HG03432 (cell line): ENCODE data around the gene CIBAR2.

ENCODE experiments used
- ATAC-seq: cut with Tn5 transposase; IDR thresholded peaks from one replicate; pipeline ENCODE4 v1.9.1; 2021; ENCODE audit warnings: mild to moderate bottlenecking, moderate library complexity; ENCODE audit not compliant: unreplicated experiment

CIBAR2 gene

DNA sequence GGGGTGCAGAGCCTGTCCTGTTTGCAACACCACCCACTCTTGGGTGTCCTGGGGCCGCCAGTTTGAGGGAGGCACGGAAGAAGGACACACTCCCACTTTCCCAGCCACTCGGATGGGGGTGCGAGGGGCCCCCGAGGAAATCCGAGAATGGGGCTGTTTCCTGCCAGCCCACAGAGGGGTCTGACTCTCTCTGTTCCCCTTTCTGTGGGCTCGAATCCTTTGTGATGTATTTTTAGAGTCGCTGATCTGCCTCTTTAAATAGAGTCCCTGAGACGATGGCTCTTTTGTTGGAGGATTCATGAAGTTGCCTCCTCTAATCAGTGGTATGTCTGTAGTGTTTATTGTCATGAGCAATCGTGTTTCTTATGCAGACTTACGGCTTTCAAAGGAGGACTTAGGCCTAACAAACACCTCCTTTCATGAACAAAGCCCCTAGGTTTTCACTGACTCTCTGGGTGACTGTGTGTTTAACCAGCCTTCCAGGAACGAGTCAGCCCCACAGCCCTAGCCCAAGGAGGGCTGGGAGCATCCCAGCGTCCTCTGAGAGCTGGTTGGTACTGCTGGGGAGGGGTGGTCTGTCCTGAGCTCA is 29.1 kb downstream of the CIBAR2 start:
- no peak for ATAC-seq

DNA sequence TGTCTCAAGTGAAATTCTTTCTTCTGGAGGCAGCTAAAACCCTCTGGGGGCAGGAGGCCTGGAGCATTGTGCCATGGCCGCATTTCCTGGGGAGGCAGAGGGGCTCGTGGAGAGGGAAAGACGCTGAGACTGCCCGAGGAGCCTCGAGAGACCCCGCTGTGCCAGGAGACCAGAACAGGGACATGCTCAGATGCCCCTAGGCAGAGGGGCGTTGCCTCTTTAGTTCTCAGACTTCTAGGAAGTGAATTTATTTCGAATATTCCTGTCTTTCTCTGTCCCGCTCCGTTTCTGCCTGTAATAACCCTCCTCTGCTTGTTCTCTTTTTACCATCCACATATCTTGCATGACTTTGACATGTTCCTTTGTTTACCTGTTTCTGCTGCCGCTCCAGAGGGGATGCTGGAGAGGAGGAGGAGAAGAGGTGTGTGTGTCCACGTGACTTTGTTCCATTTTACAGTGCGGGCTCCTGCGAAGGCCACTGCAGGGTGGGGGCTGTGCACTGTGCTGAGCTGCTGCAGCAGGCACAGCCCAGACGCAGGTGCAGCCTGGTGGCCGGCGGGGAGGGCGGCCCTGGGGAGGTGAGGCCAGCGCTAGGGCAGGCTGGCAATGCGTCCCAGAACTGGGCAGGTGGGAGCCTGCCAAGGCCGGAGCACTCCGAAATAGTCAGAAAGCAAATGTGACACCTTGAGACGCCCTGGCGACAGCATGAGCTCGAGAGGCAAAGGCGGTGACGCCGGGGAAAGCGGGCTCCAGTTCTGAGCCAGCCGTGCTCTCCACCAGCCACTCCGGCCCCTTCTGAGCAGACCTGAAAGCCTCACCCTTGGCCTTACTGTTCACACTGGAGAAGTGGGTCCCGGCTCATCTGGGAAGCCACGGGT is 29.9 kb downstream of the CIBAR2 start:
- ATAC-seq: no peak

DNA sequence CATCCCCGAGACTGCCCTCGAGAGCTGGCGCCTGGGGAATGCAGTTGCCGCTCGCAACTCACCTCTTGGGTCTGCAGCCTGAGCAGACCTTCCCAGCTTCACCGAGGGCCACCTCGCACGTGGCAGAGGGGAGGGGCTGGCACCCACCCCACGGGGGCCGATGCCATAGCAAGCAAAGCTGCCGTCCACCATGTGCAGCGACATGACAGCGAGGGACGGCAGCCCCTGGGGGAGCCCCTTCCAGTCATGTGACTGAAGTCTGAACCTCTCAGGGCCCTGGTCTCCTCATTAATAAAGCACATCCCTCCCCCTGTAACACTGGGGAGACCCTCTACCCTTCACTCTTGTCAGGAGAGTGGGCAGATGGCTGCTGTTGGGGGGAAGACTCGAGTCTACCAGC is 30.5 kb downstream of the CIBAR2 start:
- no peak for ATAC-seq

DNA sequence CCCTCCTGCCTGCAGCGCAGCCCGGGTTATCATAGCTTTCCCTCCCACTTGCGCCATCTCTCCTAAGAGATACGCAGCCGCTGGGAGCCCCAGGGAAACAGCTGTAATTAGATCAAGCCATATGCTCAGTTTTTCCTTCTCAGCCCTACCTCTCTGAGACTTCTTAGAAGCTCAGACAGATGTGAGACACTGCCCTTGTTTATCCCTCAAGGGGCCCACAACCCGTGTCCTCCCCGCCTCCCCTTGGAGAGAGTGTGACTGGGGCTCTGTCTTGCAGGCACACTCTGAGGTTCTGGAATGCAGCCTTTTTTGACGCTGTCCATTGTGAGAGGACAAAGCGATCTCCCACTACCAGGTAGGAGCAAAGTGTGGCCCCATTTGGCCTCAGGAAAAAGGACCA is 31.2 kb downstream of the CIBAR2 start:
- no peak for ATAC-seq

DNA sequence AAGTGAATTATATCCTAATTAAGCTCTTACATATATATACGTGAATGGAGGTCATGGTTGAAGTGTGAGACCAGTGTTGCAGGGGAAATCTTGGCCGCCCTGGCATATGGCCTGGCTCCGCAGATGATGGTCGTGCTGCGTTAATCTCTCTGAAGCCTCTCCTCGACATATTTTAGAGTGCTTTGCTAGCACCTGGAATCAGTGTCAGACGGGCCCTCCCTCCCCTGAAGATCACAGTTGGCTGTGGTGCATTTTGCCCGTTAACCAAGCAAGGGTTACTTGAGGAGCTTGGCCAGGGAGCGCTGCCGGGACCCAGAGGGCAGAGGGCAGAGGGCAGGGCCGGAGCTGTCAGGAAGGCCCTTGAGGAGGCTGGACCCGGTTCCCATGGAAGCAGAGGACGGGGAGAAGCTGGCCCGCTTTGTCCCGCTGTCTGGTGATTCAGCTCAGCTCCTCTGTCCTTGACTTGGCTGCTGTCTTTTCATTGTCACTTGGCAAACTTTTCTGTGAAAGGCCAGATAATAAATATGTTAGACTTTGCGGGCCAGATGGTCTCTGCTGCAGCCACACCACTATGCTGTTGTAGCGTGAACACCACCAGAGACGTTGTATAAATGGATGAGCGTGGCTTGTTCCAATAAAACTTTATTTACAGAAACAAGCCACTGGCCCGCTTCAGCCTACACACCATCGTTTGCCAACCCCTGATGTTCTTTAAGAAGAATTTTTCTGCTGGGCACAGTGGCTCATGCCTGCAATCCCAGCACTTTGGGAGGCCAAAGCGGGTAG is 32.3 kb downstream of the CIBAR2 start:
- no peak for ATAC-seq

GRCh38 chr16:85078952-85079351 is 33.3 kb downstream of the CIBAR2 start:
- no peak for ATAC-seq

DNA sequence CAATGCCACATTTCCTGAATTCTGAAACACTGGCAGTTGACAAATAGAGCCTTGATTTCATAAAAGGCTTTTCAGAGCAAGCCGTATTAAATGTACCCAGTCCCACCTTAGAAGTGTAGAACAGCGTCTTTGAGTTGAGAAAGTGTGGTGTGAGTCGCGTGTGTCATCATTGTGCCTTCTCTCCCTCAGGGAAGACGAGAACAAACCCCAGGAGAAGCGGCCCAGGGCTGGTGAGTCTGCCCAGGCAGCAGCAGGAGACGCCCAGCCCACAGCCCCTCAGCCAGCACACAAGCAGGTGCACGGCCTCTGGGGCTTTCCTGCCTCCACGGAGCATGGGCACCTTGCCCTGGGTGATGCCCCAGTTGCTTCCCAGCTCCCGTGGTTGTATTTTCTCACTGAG is 34.0 kb downstream of the CIBAR2 start:
- ATAC-seq: no peak

DNA sequence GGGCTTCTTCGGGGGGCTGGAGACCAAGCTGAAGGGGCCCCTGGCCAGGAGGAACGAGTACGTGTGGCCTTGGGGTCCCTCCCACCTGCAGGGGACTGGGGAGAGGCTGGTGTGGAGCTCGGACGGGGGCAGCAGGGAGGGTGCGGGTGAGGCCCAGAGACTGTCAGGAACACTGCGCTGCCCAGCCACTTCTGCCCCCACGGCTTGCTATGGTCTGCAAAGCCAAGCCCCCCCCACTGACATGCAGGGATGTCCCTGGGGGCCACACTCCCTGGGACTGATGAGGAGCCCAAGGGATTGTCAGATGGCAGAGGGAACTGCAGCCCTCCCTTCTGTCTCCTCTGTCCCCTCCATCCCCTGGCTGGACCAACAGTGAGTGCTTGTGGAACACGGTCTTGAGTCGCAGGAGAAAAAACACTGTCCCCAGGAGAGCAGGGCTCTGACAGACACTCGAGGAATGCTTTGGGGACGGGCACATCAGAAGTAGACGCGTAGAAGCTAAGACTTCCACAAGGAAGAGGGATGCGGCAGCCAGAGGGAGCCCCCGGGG is 34.6 kb downstream of the CIBAR2 start:
- ATAC-seq: no peak

- ATAC-seq: no peak
Observed at GRCh38 chr16:85077039-85077438, 35.2 kb downstream of the CIBAR2 start.

DNA sequence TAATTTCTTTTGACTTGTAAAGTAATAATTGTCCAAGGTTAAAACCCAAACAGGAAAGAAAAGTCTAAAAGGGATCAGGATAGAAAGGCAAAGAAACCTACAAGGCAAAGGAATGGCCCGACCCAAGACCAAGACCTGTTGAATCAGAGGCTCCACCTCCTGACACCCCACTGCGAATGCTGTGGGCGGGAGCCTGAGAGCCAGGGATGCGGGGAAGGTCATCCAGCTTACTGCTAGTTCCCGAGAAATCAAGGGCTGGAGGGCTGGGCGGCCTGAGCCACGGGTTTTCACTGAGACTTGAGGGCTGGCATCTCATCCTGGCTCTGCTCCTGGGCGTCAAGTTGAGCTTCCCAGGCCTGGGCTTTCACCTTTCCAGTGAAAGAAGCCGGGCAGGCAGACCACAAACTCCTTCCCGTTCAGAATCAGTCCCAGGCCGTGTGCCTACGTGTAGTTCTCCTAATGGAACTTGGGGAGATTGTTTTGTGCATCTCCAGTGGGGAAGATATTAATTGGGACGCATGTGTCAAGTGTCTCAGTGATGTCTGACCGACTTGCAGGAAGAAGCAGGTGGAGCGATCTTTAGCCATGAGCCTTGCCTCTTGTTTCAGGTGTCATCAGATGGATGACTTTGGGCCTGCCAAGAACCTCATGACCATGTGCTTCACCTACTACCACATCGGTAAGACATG is 36.9 kb downstream of the CIBAR2 start:
- ATAC-seq: no peak

GRCh38 chr16:85074225-85074914 is 37.9 kb downstream of the CIBAR2 start:
- ATAC-seq: no peak

GRCh38 chr16:85072947-85073346 is 39.3 kb downstream of the CIBAR2 start:
- no peak for ATAC-seq

- ATAC-seq: no peak
Observed at GRCh38 chr16:85072076-85072860, 40.0 kb downstream of the CIBAR2 start.

DNA sequence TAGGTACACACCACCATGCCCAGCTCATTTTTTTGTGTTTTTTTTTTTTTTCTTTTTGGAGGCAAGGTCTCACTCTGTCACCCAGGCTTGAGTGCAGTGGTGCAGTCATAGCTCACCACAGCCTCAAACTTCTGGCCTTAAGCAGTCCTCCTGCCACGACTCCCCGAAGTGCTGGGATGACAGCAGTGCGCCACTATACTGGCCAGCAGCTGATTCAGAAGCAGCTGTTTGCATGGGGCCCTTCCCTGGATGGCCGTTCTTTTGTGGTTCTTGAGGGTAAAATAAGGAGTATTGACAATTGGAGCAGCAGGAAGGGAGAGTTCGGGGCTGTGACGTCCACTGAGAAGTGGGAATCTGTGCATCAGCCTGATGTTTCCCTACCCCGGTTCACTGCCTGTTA is 43.1 kb downstream of the CIBAR2 start:
- no peak for ATAC-seq

DNA sequence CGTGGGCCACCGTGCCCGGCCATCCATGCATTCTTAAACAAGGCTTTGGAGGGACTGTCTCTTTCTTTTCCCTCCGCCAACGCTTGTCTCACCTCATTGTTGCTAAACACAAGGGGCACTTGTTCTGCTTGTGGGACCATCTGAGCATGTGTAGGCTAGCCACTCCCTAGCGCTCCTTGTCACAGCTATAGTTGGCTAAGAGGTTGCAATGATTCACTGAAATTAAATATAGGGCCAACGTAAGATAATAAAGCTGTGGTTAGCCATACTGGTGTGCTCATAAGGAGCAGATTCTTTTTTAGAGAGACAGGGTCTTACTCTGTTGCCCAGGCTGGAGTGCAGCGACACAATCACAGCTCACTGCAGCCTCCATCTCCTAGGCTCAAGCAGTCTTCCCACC is 43.5 kb downstream of the CIBAR2 start:
- no peak for ATAC-seq

GRCh38 chr16:85067426-85067825 is 44.8 kb downstream of the CIBAR2 start:
- no peak for ATAC-seq

DNA sequence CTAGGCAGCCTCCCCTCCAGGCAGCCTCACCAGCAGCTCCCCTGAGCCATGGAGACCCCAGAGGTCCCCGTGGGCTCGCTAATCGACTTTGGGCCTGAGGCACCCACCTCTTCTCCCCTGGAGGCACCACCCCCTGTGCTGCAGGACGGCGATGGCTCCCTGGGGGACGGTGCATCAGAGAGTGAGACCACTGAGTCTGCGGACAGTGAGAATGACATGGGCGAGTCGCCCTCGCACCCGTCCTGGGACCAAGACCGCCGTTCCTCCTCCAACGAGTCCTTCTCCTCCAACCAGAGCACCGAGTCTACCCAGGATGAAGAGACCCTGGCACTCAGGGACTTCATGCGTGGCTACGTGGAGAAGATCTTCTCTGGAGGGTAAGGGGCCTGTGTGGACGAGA is 45.2 kb downstream of the CIBAR2 start:
- no peak for ATAC-seq

DNA sequence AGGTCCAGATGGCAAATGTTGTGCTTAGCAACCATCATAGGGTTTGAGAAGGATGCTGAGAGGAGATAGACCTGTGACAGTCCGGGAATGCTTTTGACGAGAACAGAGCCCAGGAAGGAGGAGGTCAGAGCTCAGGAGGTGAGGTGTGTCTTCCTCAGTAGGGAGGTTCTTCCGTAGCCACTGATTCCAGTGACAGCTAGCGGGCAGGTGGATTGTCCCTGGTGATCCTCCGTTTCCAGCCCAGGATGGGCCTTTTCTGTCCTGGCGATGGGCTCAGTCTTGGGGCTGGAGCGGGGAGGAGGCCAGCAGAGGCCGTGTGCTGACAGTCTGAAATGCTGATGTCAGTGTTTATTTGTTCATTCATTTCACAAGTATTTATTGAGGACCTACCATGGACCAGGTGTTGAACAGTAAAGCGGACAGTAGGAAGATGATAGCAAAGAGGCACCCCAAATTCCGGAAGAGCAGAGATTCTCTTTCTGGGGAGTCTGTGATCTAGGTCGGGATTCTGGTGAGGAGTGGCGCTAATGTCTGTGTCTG is 45.9 kb downstream of the CIBAR2 start:
- no peak for ATAC-seq

GRCh38 chr16:85065099-85065498 is 47.2 kb downstream of the CIBAR2 start:
- no peak for ATAC-seq
